K562 (cell line): Measurements from ENCODE around the gene CALD1. TPM values are rescaled to one million over a fixed set of nuclear protein-coding genes. Genes with fewer than 3 reads are reported as not detected.

ENCODE experiments used
- ATAC-seq: fragments of 200-7000 bp; cut with Tn5 transposase; 3 replicates; pipeline ENCODE4 v1.9.1; 2020; ENCODE audit warnings: moderate library complexity
- BruUV-seq: library from RNA; stranded (reverse); fragments of 400-500 nt; replicated peaks from 2 replicates; lab custom pipeline; 2021; lab: Mats Ljungman, UMichigan
- CTCF ChIA-PET: fragments of 300-600 bp; formaldehyde crosslinking; extraction: SDS; loops from one replicate; lab custom pipeline; 2021; ENCODE audit warnings: low intra/inter-chr PET ratio; lab: Yijun Ruan, JAX
- POLR2A ChIA-PET: fragments of 300-600, 350-650 bp; sonication (Branson Sonifier 250); formaldehyde crosslinking; extraction: SDS; loops from one replicate; lab custom pipeline; 2021; ENCODE audit warnings: antibody characterized with exemption, inconsistent platforms; lab: Yijun Ruan, JAX
- DNase-seq, 4 experiments: peaks; one replicate each; pipeline versions ENCODE4 v3.0.0 to v3.0.0-alpha.2; 2011 to 2018; ENCODE audit warnings: low spot score in 3 of 4, mixed read lengths in 3 of 4; ENCODE audit errors: extremely low read depth in 1 of 4
- FAIRE-seq: peaks from 2 replicates; lab custom pipeline; 2011; peaks lifted over from hg19 to GRCh38; lab: Jason Lieb, UNC
- H2AFZ ChIP-seq: 2 replicates; pipeline ENCODE4 v1.6.0; 2011; ENCODE audit warnings: low read depth, low read length, control low read depth, inconsistent platforms
- H3K27ac ChIP-seq: fragments of 200-600 bp; 3 replicates; pipeline ENCODE4 v1.8.0; 2011; ENCODE audit warnings: low read depth, mild to moderate bottlenecking, control low read depth, inconsistent platforms, low read length, moderate library complexity, mixed read lengths; ENCODE audit errors: extremely low read depth
- H3K27me3 ChIP-seq, 2 experiments: fragments of 300-600 bp in 1 of 2; 2 replicates in 1 of 2; 3 replicates in 1 of 2; pipeline versions ENCODE4 v1.6.0 to v1.8.0; 2011; ENCODE audit warnings: inconsistent platforms in 2 of 2, low read length in 2 of 2, mild to moderate bottlenecking in 1 of 2, mixed read lengths in 1 of 2, moderate library complexity in 1 of 2; ENCODE audit not compliant: control insufficient read depth in 2 of 2, insufficient read depth in 2 of 2
- H3K36me3 ChIP-seq: fragments of 300-600 bp; 3 replicates; pipeline ENCODE4 v1.8.0; 2011; ENCODE audit warnings: mild to moderate bottlenecking, low read length, inconsistent platforms; ENCODE audit not compliant: control insufficient read depth, insufficient read depth
- H3K4me1 ChIP-seq, 2 experiments: fragments of 200-600 bp in 1 of 2; replicated peaks in 1 of 2; 2 replicates in 1 of 2; 3 replicates in 1 of 2; pipeline versions ENCODE4 v1.5.1 to v1.8.0; 2011; ENCODE audit warnings: inconsistent platforms in 2 of 2, low read length in 2 of 2, mild to moderate bottlenecking in 1 of 2, mixed read lengths in 1 of 2, moderate library complexity in 1 of 2; ENCODE audit not compliant: control insufficient read depth in 2 of 2, insufficient read depth in 2 of 2
- H3K4me2 ChIP-seq: 2 replicates; pipeline ENCODE4 v1.6.1; 2011; ENCODE audit warnings: low read length, control low read depth, inconsistent platforms, mixed read lengths; ENCODE audit not compliant: insufficient read depth
- H3K4me3 ChIP-seq: fragments of 200-600 bp; sonication (generic), shearing (Covaris generic); 2 replicates; pipeline ENCODE4 v1.5.1; 2016; ENCODE audit warnings: control low read depth, inconsistent platforms
- H3K79me2 ChIP-seq: fragments of 200-600 bp; 3 replicates; pipeline ENCODE4 v1.8.0; 2011; ENCODE audit warnings: low read length, inconsistent platforms; ENCODE audit not compliant: control insufficient read depth, insufficient read depth
- H3K9ac ChIP-seq, 2 experiments: 2 replicates each; pipeline versions ENCODE4 v1.6.0 to v1.6.1; 2011; ENCODE audit warnings: low read depth in 2 of 2, low read length in 2 of 2, control low read depth in 1 of 2, inconsistent platforms in 1 of 2, mild to moderate bottlenecking in 1 of 2, mixed read lengths in 1 of 2; ENCODE audit not compliant: insufficient read depth in 1 of 2
- H3K9me1 ChIP-seq: one replicate; pipeline ENCODE4 v1.6.0; 2011; ENCODE audit warnings: inconsistent platforms, mild to moderate bottlenecking, low read length, moderate library complexity; ENCODE audit not compliant: control insufficient read depth, insufficient read depth
- H3K9me3 ChIP-seq: replicated peaks from 2 replicates; pipeline ENCODE4 v1.5.1; 2011; ENCODE audit warnings: low read depth, low read length, inconsistent platforms; ENCODE audit not compliant: control insufficient read depth, insufficient read depth
- H4K20me1 ChIP-seq: replicated peaks from 2 replicates; pipeline ENCODE4 v1.6.1; 2011; ENCODE audit warnings: low read length, inconsistent platforms, mixed read lengths; ENCODE audit not compliant: control insufficient read depth, insufficient read depth
- CBFA2T2 ChIP-seq: fragments of 450-650 bp; conservative IDR thresholded peaks from 2 replicates; pipeline ENCODE4 v1.6.1; 2017; ENCODE audit warnings: mild to moderate bottlenecking
- CBX2 ChIP-seq: fragments of 200-600 bp; sonication (generic); IDR thresholded peaks from one replicate; pipeline ENCODE4 v1.6.1; 2012; ENCODE audit warnings: mild to moderate bottlenecking, low read length, inconsistent platforms; ENCODE audit not compliant: insufficient read depth, poor library complexity, severe bottlenecking
- CEBPZ ChIP-seq: fragments of 150-350 bp; IDR thresholded peaks from 2 replicates; pipeline ENCODE4 v1.6.1; 2014; ENCODE audit warnings: low read depth, mild to moderate bottlenecking, low read length, borderline replicate concordance
- CHD2 ChIP-seq: IDR thresholded peaks from 2 replicates; pipeline ENCODE4 v1.6.1; 2011; ENCODE audit warnings: low read depth, low read length
- CLOCK ChIP-seq: fragments of 250-450 bp; sonication (Bioruptor Pico); IDR thresholded peaks from 2 replicates; pipeline ENCODE4 v1.4.0; 2020; ENCODE audit warnings: mild to moderate bottlenecking, moderate library complexity, borderline replicate concordance
- NELFE ChIP-seq: IDR thresholded peaks from 2 replicates; pipeline ENCODE4 v1.6.1; 2011; ENCODE audit warnings: mild to moderate bottlenecking; ENCODE audit not compliant: insufficient read depth, insufficient read length
- NKRF ChIP-seq: fragments of 450-650 bp; IDR thresholded peaks from 2 replicates; pipeline ENCODE4 v1.6.1; 2016; ENCODE audit warnings: borderline replicate concordance
- SP2 ChIP-seq: IDR thresholded peaks from 2 replicates; pipeline ENCODE4 v1.6.1; 2011; ENCODE audit warnings: mild to moderate bottlenecking, low read depth, low read length, moderate library complexity; ENCODE audit not compliant: poor library complexity, severe bottlenecking; ENCODE audit errors: extremely low read depth
- ZNF263 ChIP-seq: sonication (generic); formaldehyde crosslinking; IDR thresholded peaks from 2 replicates; pipeline ENCODE4 v1.8.0; 2022; ENCODE audit warnings: mild to moderate bottlenecking, missing genetic modification reagents, borderline replicate concordance
- ZNF740 ChIP-seq, 3 experiments: fragments of 200-800 bp in 1 of 3; sonication (Bioruptor generic) in 1 of 3; sonication (generic) in 1 of 3; formaldehyde crosslinking in 1 of 3; IDR thresholded peaks; 2 replicates each; pipeline versions ENCODE4 v1.6.1 to v1.8.0; 2016 to 2022; ENCODE audit warnings: mild to moderate bottlenecking in 2 of 3, missing compliant biosample characterization in 2 of 3, missing genetic modification characterization in 2 of 3, missing genetic modification reagents in 1 of 3
- WGBS: fragments of 100-300 bp; shearing (Covaris generic); methylation state at CpG from one replicate; pipeline ENCODE4 v1.1.6; 2016; ENCODE audit warnings: low coverage, mixed read lengths; ENCODE audit not compliant: insufficient coverage; ENCODE audit errors: missing lambda C conversion rate; 5-methylcytosine and 5-hydroxymethylcytosine counted together
- in situ Hi-C: fragments of 300-500 bp; cut with MboI; formaldehyde crosslinking; loops from 4 replicates; pipeline ENCODE4 v1.15.0; 2018; ENCODE audit warnings: inconsistent platforms, mixed read lengths
- intact Hi-C: fragments of 100-400 bp; cut with micrococcal nuclease; formaldehyde crosslinking; loops from 2 replicates; pipeline ENCODE4 v1.14.2; 2022
- polyA plus RNA-seq, 8 experiments: library from polyadenylated mRNA; depleted of rRNA in 4 of 8; stranded (reverse) in 5 of 8; unstranded in 3 of 8; fragments of >200 nt; fragmentation: Nextera tagmentation in 2 of 8; fragmentation: Illumina TruSeq in 1 of 8; extraction: Ambion mirVana in 2 of 8; extraction: Trizol in 1 of 8; gene quantifications; 2 replicates each; pipeline versions ENCODE4 v1.2.1 to v1.2.3, GENCODE V29; 2011 to 2014; ENCODE audit warnings: inconsistent platforms in 1 of 8, missing spikeins in 1 of 8
- total RNA-seq, 7 experiments: library from RNA; depleted of rRNA in 6 of 7; stranded (reverse); fragments of >200 nt in 6 of 7; fragmentation: Illumina TruSeq in 2 of 7; extraction: Trizol in 2 of 7; gene quantifications; 2 replicates each; pipeline versions ENCODE4 v1.2.1 to v1.2.3, GENCODE V29; 2011 to 2021; ENCODE audit warnings: low replicate concordance in 1 of 7

CALD1 gene
- total and polyA plus RNA-seq, 9 of the 15 experiments (the other 6 are each of a cell fraction or from before 2014, with no cell fraction given) = 0.40 TPM; not detected in 8

GRCh38 chr7:134783294-134784069 is 4.0 kb downstream of the CALD1 start:
- Histone ChIP-seq H3K36me3 (no peaks in the 10 kb centered on the region), H3K9ac (no peak overlapping the region), H3K4me3 (no peak overlapping the region), H3K9me1 (no peaks in the 10 kb centered on the region), H3K27ac (no peak overlapping the region), H4K20me1 (no peaks in the 10 kb centered on the region), H3K9me3 (no peaks in the 10 kb centered on the region), H3K4me2 (no peak overlapping the region), H3K79me2 (no peaks in the 10 kb centered on the region), H3K27me3 (peaks cover 18 to 29% of the 10 kb centered on the region in 2 experiments; a peak in 4 of 5 replicates), H3K4me1 (no peaks in the 10 kb centered on the region), H2AFZ (no peak overlapping the region)
- ChIA-PET CTCF (no interaction called here), POLR2A (interaction anchor here (0.6 to 1.2 kb wide), 3 partner anchors 16 to 156 kb away, joined by 3 read pairs; no protein-coding TSS in a partner anchor)
- BruUV-seq = no TSS peak
- ATAC-seq (no peak), DNase-seq (no peak), FAIRE-seq (no peak)
- 3% methylated on average over 7 of the region's 7 CpGs for WGBS
- intact Hi-C loops = no loop called here
- in situ Hi-C loops = no loop called here
- no peak for TF ChIP-seq NKRF
- TF ChIP-seq NELFE = no peak
- TF ChIP-seq CBFA2T2 = no peak
- TF ChIP-seq ZNF263 (CRISPR knock-in tag) = no peak
- TF ChIP-seq ZNF740 (CRISPR knock-in tag; IDR thresholded peaks at IDR 0.05) = no peak
- no peak for TF ChIP-seq ZNF740 (tag; IDR thresholded peaks at IDR 0.05)
- TF ChIP-seq CLOCK (CRISPR knock-in tag) = no peak
- no peak for TF ChIP-seq SP2
- no peak for TF ChIP-seq CHD2
- TF ChIP-seq CEBPZ = no peak
- no peak for TF ChIP-seq CBX2
